HG03457 (cell line): ENCODE measurements around the gene ZNF428.
"Not testable (repeated sequence)": the region's sequence is repeated elsewhere in the genome, so short reads cannot be mapped to it uniquely, and the experiment has no call there.

Experiments used
- ATAC-seq: cut with Tn5 transposase; IDR thresholded peaks from one replicate; pipeline ENCODE4 v1.9.1; 2021; ENCODE audit warnings: moderate number of reproducible peaks; ENCODE audit not compliant: unreplicated experiment

Gene ZNF428

GRCh38 chr19:43594710-43595604, 24.5 kb downstream of the ZNF428 start:
- ATAC-seq = no peak

GRCh38 chr19:43594081-43594697, 25.2 kb downstream of the ZNF428 start:
- ATAC-seq = no peak

- no peak for ATAC-seq
These were observed 26.6 kb downstream of the ZNF428 start for GRCh38 chr19:43592800-43593350.

- no peak for ATAC-seq
These were observed 27.3 kb downstream of the ZNF428 start for GRCh38 chr19:43591904-43592772.

GRCh38 chr19:43589678-43590077, 29.8 kb downstream of the ZNF428 start:
- ATAC-seq = no peak

- no peak for ATAC-seq
These were observed 30.2 kb downstream of the ZNF428 start for GRCh38 chr19:43589277-43589676.

- ATAC-seq = not testable (repeated sequence)
These were observed 32.4 kb downstream of the ZNF428 start for GRCh38 chr19:43587029-43587428.

GRCh38 chr19:43586346-43586745, 33.1 kb downstream of the ZNF428 start:
- ATAC-seq = no peak

- no peak for ATAC-seq
These were observed 34.9 kb downstream of the ZNF428 start for GRCh38 chr19:43584484-43584883.

- no peak for ATAC-seq
These were observed 36.9 kb downstream of the ZNF428 start for GRCh38 chr19:43582495-43582894.

- ATAC-seq = no peak
These were observed 38.0 kb downstream of the ZNF428 start for GRCh38 chr19:43581467-43581866.

- no peak for ATAC-seq
These were observed 40.6 kb downstream of the ZNF428 start for GRCh38 chr19:43578787-43579186.

GRCh38 chr19:43575955-43576878, 43.2 kb downstream of the ZNF428 start:
- ATAC-seq = no peak

GRCh38 chr19:43575156-43575950, 44.1 kb downstream of the ZNF428 start, which contains the start of the genes PINLYP and XRCC1:
PINLYP (plus strand) TSS chr19:43575801; CDS start chr19:43577192, 1,391 bp downstream.
XRCC1 (minus strand) TSS chr19:43575527; CDS start chr19:43575458, 69 bp downstream.
- peak; percentile 83 for ATAC-seq

GRCh38 chr19:43574424-43575155, 44.8 kb downstream of the ZNF428 start:
- ATAC-seq = no peak

GRCh38 chr19:43572171-43572588, 47.2 kb downstream of the ZNF428 start:
- no peak for ATAC-seq

- no peak for ATAC-seq
These were observed 49.1 kb downstream of the ZNF428 start for GRCh38 chr19:43570174-43570791.

- ATAC-seq = no peak
These were observed 49.8 kb downstream of the ZNF428 start for GRCh38 chr19:43569657-43570056.
